ENCODE measurements around the gene TRAPPC1. TPM values are rescaled to one million over a fixed set of nuclear protein-coding genes. Genes with fewer than 3 reads are reported as not detected.

The TRAPPC1 gene
- total RNA-seq, 1 experiment from 2014 or later = 99.7 TPM

- peak; percentile 85 for TF ChIP-seq E2F4 (CRISPR knock-in tag; IDR thresholded peaks at IDR 0.05; ENCODE audit: borderline replicate concordance, low read depth)
- TF ChIP-seq CBFB (CRISPR knock-in tag; IDR thresholded peaks at IDR 0.05; ENCODE audit: low read depth) = peak; percentile 92; the same call in 1 of the 2 replicates
- TF ChIP-seq ZNF671 (CRISPR knock-in tag; IDR thresholded peaks at IDR 0.05) = no peak
- peak; percentile 73; the same call in 1 of the 2 replicates for TF ChIP-seq GABPB1 (CRISPR knock-in tag; IDR thresholded peaks at IDR 0.05)
- no peak for TF ChIP-seq RORB (CRISPR knock-in tag; IDR thresholded peaks at IDR 0.05)
- TF ChIP-seq TEAD4 (CRISPR knock-in tag; IDR thresholded peaks at IDR 0.05) = no peak; the same call in none of the 2 replicates
- TF ChIP-seq IRF1 (CRISPR knock-in tag; IDR thresholded peaks at IDR 0.05) = peak; percentile 90
- peak; percentile 75; the same call in 1 of the 2 replicates for TF ChIP-seq CREM (CRISPR knock-in tag; IDR thresholded peaks at IDR 0.05)
- TF ChIP-seq FOXJ3 (CRISPR knock-in tag; IDR thresholded peaks at IDR 0.05; ENCODE audit: borderline replicate concordance) = 0 out of 2 replicates have a peak, but pooled peaks have one; percentile 39
- peak; percentile 68 for TF ChIP-seq NFYB (CRISPR knock-in tag; conservative IDR thresholded peaks at IDR 0.05; ENCODE audit: low read depth)
- peak; percentile 96; the same call in 1 of the 2 replicates for TF ChIP-seq KAT7 (CRISPR knock-in tag; IDR thresholded peaks at IDR 0.05; ENCODE audit: borderline replicate concordance)
- peak; percentile 87 for TF ChIP-seq FOXK1 (CRISPR knock-in tag; IDR thresholded peaks at IDR 0.05)
- no peak for TF ChIP-seq ZNF416 (CRISPR knock-in tag; IDR thresholded peaks at IDR 0.05)
- no peak for TF ChIP-seq NFATC4 (CRISPR knock-in tag; IDR thresholded peaks at IDR 0.05)
- TF ChIP-seq ZNF532 (CRISPR knock-in tag; IDR thresholded peaks at IDR 0.05; ENCODE audit: borderline replicate concordance) = no peak
- TF ChIP-seq SOX15 (CRISPR knock-in tag; IDR thresholded peaks at IDR 0.05) = no peak
- TF ChIP-seq PRDM15 (CRISPR knock-in tag; IDR thresholded peaks at IDR 0.05) = peak; percentile 24; the same call in 1 of the 2 replicates
- TF ChIP-seq PRRX2 (CRISPR knock-in tag; IDR thresholded peaks at IDR 0.05) = 0 out of 2 replicates have a peak, but pooled peaks have one; percentile 20
- TF ChIP-seq TCF7 (CRISPR knock-in tag; IDR thresholded peaks at IDR 0.05; ENCODE audit: low read depth) = peak; percentile 91; the same call in 1 of the 2 replicates
- peak; percentile 90 for TF ChIP-seq ZNF281 (CRISPR knock-in tag; IDR thresholded peaks at IDR 0.05)
- TF ChIP-seq USF1 (CRISPR knock-in tag; IDR thresholded peaks at IDR 0.05) = peak; percentile 92
- TF ChIP-seq OVOL2 (CRISPR knock-in tag; IDR thresholded peaks at IDR 0.05; ENCODE audit: borderline replicate concordance) = no peak
- no peak; the same call in 1 of the 2 replicates for TF ChIP-seq ELF4 (CRISPR knock-in tag; IDR thresholded peaks at IDR 0.05; ENCODE audit: low read depth)
- TF ChIP-seq ZSCAN18 (CRISPR knock-in tag; IDR thresholded peaks at IDR 0.05) = no peak
Observed at GRCh38 chr17:7915611-7916384, 15.9 kb downstream of the TRAPPC1 start, which contains the start of gene RNF227 (continued).
